Osteocyte (in vitro differentiated cells): ENCODE data around the gene HSPH1. TPM values are rescaled to one million over a fixed set of nuclear protein-coding genes. Genes with fewer than 3 reads are reported as not detected.

Experiments
- DNase-seq: peaks from one replicate; pipeline ENCODE4 v3.0.0; 2021; ENCODE audit warnings: mixed read lengths; ENCODE audit not compliant: unreplicated experiment; ENCODE audit errors: extremely low spot score
- H3K27ac Mint-ChIP-seq: one replicate; pipeline ENCODE4 v1.8.0; 2021; ENCODE audit warnings: mild to moderate bottlenecking, mixed read lengths; ENCODE audit not compliant: unreplicated experiment
- H3K27me3 Mint-ChIP-seq: one replicate; pipeline ENCODE4 v1.8.0; 2021; ENCODE audit warnings: mixed read lengths; ENCODE audit not compliant: unreplicated experiment
- H3K36me3 Mint-ChIP-seq: one replicate; pipeline ENCODE4 v1.8.0; 2021; ENCODE audit warnings: mixed read lengths; ENCODE audit not compliant: unreplicated experiment
- H3K4me1 Mint-ChIP-seq: one replicate; pipeline ENCODE4 v1.8.0; 2021; ENCODE audit warnings: mixed read lengths; ENCODE audit not compliant: unreplicated experiment
- H3K4me3 Mint-ChIP-seq: one replicate; pipeline ENCODE4 v1.8.0; 2021; ENCODE audit warnings: mild to moderate bottlenecking, moderate library complexity, mixed read lengths; ENCODE audit not compliant: unreplicated experiment
- H3K9me3 Mint-ChIP-seq: one replicate; pipeline ENCODE4 v1.8.0; 2021; ENCODE audit warnings: mixed read lengths; ENCODE audit not compliant: unreplicated experiment
- CTCF ChIP-seq: fragments of 200-600 bp; sonication (generic); IDR thresholded peaks from 2 replicates; pipeline ENCODE4 v1.5.0; 2021; ENCODE audit warnings: antibody characterized with exemption, mild to moderate bottlenecking, moderate library complexity
- total RNA-seq: library from RNA; stranded (reverse); gene quantifications from 2 replicates; pipeline ENCODE4 v1.2.1, GENCODE V29; 2021

HSPH1 gene
- total RNA-seq, 1 donor from 2014 or later = 75.5 TPM

GRCh38 chr13:31192306-31192705 lies 30.6 kb upstream of the HSPH1 start:
- Mint-ChIP-seq H3K9me3 (peaks cover 8% of the 10 kb centered on the region), H3K4me1 (no peaks in the 10 kb centered on the region), H3K36me3 (no peaks in the 10 kb centered on the region), H3K4me3 (no peak overlapping the region), H3K27ac (no peak overlapping the region), H3K27me3 (peaks cover 14% of the 10 kb centered on the region)
- no peak for TF ChIP-seq CTCF
- no peak for DNase-seq

GRCh38 chr13:31191748-31192147 lies 30.0 kb upstream of the HSPH1 start:
- Mint-ChIP-seq H3K9me3 (peaks cover 8% of the 10 kb centered on the region), H3K4me3 (no peak overlapping the region), H3K4me1 (no peaks in the 10 kb centered on the region), H3K27me3 (peaks cover 14% of the 10 kb centered on the region), H3K27ac (no peak overlapping the region), H3K36me3 (no peaks in the 10 kb centered on the region)
- TF ChIP-seq CTCF = no peak
- no peak for DNase-seq

- Mint-ChIP-seq H3K4me1 (no peaks in the 10 kb centered on the region), H3K4me3 (no peak overlapping the region), H3K36me3 (no peaks in the 10 kb centered on the region), H3K9me3 (peaks cover 8% of the 10 kb centered on the region), H3K27me3 (peaks cover 7% of the 10 kb centered on the region), H3K27ac (no peak overlapping the region)
- no peak for TF ChIP-seq CTCF
- DNase-seq = no peak
Measured at GRCh38 chr13:31184981-31185645, 23.4 kb upstream of the HSPH1 start.

- DNase-seq = no peak
- H3K4me3 Mint-ChIP-seq = no peak overlapping the region
- peaks cover 8% of the 10 kb centered on the region for H3K9me3 Mint-ChIP-seq
- H3K27ac Mint-ChIP-seq = no peak overlapping the region
- peaks cover 1% of the 10 kb centered on the region for H3K27me3 Mint-ChIP-seq
- no peaks in the 10 kb centered on the region for H3K4me1 Mint-ChIP-seq
- no peak for TF ChIP-seq CTCF
- no peaks in the 10 kb centered on the region for H3K36me3 Mint-ChIP-seq
Measured at GRCh38 chr13:31184451-31184850, 22.7 kb upstream of the HSPH1 start.

GRCh38 chr13:31182987-31183386 lies 21.3 kb upstream of the HSPH1 start:
- Mint-ChIP-seq H3K4me3 (no peak overlapping the region), H3K27me3 (no peaks in the 10 kb centered on the region), H3K9me3 (peaks cover 2% of the 10 kb centered on the region), H3K27ac (no peak overlapping the region), H3K36me3 (no peaks in the 10 kb centered on the region), H3K4me1 (no peaks in the 10 kb centered on the region)
- DNase-seq = no peak
- TF ChIP-seq CTCF = no peak
